GM19238 (cell line): Measurements from ENCODE around the gene NFIB.

Experiments used
- DNase-seq: peaks from one replicate; pipeline ENCODE4 v3.0.0; 2011; ENCODE audit warnings: low spot score; ENCODE audit not compliant: insufficient read length

NFIB gene

DNA sequence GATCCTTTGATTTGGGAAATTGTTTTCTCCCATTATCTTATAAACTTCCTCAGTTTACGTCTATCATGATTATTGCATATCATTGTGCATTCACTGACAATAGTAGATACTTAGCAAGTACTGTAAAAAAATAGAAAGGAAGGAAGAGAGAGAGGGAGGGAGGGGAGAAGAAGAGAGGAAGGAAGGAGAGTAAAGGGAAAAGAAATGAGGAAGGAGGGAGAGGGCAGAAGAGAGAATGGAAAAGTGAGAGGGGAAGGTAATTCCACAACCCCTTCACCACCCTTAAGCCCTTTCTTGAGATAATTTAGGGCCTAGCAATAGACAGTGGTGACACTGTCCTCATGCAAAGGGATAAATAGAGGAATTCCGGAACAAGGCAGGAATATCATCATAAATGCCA is 64.4 kb downstream of the NFIB start:
- no peak for DNase-seq

DNA sequence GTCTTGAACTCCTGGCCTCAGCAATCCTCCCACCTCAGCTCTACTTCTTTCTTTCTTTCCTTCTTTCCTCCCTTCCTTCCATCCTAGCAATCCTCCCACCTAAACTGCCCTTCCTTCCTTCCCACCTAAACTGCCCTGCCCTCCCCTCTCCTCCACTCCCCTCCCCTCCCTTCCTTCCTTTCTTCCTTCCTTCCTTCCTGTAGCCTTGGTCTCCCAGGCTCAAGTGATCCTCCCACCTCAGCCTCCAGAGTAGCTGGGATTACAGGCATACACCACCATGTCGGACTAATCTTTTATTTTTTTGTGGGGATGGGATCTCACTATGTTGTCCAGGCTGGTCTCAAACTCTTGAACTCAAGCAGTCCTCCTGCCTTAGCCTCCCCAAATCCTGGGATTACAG is 65.8 kb downstream of the NFIB start:
- no peak for DNase-seq

DNA sequence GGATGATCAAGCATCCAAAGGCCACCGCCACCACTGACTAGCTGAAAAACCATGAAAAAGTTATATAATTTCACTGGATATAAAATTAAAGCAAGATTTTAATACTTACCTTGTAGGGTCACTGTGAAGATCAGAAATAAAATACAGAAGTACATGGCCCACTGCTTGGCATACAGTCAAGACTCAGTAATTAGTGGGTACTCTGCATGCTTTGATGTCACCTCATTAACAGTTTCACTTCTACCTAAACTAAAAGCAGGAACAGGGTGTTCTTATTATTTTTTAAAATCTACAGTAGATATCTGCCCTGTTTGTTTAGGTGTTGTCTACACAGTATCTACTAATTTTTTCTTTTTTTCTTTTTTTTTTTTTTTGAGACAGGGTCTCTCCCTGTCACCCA is 66.4 kb downstream of the NFIB start:
- DNase-seq: no peak

DNA sequence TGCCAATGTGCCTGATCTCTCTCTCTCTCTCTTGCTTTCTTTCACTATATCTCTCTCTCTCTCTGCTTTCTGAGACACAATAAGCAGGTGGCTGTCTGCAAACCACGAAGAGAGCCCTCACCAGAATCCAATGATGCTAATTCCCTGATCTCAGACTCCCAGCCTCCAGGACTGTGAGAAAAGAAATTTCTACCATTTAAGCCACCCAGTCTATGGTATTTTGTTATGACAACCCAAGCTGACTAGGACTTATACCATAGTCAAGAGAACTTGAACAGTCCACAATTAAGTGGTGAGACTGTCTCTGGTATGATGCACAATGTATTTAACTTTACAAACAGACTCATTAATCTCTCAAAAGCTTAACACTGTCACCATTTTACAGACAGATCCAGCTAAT is 67.0 kb downstream of the NFIB start:
- DNase-seq: no peak

DNA sequence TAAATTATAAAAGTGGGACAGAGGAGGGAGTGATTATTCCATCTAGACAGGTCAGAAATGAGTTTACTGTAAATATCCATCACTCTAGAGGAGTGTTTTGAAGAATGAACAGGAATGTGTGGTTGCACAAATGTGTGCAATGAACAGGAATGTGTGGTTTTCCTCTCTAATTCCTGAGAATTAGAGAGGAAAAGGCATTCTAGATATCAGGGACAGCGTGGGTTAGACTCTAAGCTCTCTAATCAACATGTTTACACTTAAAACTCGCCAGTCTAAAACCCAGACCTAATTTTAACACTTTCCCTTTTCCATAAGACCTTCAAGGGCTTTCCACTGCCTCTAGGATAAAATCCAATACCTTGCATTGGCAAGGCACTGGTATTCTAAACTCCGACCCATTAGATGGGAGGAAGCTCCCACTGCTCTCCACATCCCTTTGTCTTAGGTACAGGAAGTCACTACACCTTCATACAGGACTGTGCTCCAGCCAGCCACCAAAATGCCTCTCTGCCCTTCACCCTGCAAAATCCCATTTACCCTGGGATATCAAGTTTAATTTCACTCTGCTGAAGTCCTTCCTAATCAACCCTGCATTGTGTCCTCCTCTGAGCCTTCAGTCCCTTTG is 67.9 kb downstream of the NFIB start:
- DNase-seq: no peak

DNA sequence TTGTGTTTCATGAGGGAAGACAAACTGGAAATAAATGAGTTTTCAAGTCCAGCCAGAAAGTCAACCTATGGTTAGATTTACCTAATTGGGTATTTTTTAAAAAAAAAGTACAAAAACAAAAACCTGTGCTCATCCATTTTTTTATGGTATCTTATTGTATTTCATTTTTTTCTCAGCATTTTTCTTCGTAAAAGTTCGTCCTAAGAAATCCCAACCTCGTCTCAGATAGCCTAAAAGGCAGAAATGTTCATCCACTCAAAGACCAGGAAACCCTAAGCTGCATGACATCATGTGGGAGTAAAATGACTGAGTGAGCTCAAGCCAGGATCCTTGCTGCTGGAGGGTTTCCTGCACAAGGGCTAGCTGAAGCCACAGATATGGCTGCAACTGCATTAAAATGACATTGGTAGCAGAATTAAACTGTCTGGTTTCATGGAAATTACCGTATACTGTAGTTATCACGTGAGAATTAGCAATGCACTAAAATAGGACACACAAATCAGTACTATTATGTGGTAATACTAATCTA is 70.4 kb downstream of the NFIB start:
- no peak for DNase-seq

DNA sequence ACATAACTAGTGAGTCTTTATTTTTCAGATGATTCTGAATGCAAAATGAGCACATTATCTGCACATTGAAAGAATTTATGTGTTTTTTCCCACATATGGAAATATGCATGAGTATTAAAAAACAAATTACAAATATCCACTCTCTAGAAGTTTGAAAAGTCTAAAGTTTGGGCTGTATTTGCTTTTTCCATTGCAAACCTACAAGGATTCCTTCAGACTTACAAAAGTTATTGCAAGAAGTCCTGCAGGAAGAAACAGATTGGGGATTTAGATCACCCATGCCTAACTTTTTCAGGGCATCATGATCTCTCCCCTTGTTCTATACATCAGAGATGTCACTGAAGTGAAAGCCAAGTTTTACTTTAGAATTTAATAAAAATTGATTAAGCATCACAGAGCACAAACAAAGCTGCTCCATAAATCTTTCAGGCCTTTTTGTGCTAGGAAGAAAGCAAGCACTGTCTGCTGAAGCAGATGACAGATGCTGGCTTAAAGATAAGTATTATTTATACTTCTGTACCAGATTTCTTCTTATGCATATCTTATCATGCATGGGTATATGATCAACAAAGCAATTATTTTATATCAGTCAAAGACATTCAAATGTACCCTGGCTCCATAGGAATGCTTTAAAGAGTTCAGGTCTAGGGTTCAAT is 71.7 kb downstream of the NFIB start:
- DNase-seq: no peak

DNA sequence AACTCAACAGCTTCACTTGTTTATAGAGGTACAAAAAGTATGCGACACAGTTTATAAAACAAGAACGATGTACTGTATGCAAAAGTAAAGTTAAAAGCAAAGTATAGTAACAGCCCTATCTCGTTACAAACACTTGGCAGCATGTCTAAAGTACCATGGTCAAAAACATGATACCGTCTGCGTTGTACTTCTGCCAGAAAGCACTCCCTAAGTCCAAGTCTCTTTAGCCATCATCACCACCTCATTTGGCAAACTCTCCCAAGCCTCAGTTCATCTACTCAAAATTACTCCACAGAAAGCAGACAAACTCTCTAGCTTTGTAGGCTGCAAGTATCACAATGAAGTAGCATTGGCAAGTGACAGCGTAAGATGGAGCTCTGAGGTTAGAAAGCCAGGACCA is 73.4 kb downstream of the NFIB start:
- no peak for DNase-seq

DNA sequence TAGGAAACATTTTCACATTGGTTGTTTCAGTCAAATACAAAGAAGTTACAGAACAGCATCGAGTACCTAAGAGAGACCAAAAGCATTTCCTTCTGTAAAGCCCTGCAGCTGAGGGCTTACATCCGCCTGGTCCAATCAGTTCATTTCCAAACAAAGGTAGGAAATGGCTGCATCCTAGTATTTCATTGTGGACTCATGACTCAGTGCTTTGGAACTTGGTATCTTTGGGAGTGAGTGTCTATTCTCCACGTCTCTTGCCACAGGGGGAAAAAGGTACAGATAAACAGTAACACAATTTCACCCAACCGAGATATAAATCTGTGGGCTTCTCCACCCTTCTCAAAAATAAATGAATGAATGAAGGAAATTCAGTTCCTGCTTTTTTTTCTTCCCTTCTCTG is 75.4 kb downstream of the NFIB start:
- DNase-seq: no peak

DNA sequence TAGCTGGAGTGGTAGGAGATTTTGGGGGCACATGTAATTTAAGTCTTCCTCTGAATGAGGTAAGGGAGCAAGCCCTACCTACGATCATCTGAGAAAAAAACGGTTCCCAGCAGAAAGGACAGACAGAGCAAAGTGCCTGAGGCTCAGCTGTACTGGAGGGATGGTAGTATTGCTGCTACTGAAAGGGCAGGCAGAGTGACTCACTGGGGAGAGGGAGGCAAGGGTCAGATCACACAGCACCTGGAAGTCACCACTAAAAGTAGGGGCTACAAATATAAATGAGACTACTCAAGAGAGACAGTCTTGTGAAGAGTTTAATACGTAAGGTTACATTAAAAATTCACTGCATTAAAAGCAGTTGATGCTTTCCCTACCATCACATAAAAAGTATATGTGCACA is 75.9 kb downstream of the NFIB start:
- DNase-seq: no peak

DNA sequence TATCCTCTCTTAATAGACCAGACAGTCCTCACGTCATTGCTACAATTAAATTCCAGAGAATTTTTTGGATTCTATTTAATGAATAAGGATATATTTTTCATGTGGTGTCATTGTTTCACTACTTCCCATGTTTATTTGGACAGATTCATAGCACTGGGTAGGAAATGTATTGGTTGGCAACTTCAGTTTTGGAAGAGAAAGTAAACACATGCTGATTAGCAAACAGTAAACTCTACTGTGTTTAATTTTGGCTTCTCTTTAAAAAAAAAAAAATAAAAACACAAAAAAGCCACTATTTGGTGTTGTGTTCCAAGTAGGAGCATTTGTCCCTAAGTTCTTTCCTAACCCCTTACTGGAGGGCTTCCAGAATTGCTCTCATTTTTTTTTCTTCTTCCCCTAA is 77.3 kb downstream of the NFIB start:
- no peak for DNase-seq

DNA sequence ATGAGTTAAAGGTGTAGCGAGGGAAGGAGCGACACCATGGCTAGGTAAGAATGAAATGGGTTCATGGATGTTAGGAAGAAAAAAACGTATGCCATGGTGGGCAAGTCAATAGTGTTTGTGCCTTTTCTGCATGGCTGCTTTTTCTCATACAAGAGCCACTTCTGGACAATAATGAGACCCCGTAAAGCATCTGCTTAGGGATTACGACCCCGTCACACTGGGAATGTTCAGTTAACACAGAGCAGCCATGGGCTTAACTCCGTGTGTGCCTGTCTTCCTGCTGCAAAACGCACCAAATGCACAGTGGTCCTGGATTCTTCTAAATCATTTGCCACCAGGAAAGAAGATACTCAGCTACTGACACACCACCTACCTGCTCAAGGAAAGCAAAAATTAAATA is 81.8 kb downstream of the NFIB start:
- DNase-seq: no peak

DNA sequence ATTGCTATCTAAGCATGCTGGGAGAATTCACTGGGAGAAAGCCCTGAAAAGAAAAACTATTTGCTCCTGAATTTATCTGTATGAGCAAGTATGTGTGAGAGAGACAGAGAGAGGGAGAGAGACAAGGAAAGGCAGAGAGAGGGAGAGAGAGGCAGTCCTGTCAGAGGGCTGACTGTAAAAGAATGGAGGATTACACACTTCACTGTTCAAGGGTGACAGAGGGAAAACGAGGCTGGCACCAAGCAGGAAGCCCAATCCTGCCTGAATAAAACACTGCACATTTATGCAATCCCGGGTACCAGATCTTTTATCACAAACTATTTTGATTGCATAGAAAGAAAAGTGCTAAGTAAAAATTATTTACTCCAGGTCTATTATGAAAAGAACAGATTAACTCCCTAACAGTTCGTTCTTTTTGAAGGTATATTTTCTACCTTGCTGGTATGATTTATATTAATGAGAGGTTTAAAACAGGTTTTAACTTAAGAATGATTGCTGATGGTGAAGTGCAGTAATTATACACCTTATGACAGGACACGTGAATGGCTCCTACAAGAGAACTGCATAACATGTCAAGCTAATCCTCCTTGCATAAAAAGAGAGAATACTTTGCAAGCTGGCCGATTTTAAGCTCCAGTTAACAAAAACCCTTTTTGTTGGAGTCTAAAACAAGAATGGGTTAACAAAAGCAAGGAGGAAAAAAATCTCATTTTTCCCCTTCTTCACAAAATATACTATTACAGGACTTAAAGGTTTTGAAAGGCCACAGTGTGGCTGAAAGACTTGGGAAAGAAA is 82.5 kb downstream of the NFIB start:
- DNase-seq: no peak

DNA sequence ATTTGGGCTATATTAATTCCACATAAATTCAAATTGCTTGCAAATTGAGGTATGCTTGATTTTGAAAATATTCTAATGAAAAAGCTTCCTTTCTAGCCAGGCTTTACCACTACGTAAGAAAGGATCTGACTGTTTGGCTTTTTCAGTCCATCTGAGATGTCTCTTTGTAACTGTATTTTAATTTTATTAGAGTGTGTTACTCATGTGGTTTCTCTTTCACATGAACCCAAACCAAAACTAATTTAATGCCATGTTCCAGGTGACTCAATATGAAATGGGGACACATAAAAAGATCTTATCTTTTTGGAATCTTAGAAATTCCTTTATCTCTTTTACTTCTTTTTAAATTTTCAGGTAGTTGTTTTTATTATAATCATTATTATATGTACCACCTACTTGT is 85.3 kb downstream of the NFIB start:
- no peak for DNase-seq

DNA sequence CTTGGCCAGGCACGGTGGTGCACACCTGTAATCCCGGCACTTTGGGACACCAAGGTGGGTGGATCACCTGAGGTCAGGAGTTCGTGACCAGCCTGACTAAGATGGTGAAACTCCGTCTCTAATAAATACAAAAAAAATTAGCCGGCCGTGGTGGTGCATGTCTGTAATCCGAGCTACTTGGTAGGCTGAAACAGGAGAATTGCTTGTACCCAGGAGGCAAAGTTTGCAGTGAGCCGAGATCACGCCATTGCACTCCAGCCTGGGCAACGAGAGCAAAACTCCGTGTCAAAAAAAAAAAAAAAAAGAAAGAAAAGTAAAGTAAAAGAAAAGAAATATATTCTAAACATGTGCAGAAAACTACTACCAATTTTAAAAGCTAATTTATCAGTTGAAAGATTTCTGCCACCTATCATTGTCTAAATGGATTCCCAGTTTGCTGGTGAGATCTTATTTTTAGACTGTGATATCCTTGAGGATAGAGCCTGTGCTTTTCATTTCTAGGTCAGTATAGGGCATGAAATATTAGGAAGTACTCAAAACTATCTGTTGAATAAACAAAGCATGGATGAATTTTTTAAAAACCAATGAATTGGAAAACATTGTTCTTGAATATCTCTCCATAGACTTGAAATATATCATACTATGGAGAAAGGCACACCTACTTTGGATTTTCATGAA is 86.9 kb downstream of the NFIB start:
- no peak for DNase-seq

DNA sequence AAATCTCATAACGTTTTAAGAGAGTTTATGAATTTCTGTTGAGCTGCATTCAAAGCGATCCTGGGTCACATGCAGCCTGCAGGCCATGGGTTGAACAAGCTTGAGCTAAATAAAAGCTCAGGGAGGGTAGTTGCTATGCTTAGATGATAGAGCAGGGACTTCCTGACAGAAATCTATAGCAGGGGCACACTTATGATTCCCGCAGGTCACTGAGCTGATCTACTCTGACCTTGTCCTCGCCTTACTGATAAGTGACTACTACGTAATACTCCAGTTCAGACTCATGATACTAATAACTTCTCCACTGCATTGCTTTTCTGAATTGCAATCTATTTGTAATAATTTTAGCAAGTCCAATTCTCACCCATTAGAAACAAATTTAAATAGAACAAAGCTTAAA is 90.9 kb downstream of the NFIB start:
- DNase-seq: no peak

DNA sequence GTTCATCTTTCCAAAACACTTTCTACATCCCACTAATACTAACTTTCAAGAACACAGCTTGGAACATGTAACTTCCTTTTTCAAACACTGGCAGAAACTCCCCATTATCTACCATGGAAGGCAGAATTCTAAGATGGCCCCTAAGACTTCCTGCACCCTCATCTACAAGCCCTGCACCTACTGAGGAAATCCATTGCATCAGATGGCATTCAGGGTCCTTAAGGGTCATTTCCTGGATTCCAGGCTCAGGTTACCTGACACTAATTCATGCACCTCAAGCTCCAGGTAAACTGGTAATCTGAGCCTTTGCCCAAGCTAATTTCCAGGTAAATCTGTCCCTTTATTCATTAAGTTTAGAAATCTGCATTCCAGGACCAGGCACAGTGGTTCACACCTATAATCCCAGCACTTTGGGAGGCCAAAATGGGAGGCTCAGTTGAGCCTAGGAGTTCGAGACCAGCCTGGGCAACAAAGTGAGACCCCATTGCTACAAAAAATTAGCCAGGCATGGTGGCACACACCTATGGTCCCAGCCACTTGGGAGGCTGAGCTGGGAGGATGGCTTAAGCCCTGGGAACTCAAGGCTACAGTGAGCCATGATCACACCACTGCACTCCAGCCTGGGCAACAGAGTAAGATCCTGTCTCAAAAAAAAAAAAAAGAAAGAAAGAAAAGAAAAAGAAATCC is 91.6 kb downstream of the NFIB start:
- no peak for DNase-seq

DNA sequence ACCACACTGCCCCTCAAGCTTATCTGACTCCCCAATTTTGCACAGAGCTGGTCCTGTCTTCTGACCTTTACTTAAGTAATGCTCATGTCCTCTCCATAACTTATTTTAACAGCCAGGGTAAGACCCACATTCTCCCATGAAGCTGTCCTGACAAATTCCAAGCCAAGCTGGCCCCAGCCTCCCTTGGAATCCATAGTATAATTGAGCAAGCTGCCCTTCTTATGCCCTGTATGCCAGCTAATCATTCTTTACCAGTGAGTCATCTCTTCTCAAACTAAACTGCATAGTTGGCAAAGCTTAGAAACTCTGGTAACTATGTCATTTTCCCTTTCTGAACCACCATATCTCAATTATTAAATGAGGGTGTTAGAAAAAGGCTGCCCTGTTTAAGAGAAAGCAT is 92.4 kb downstream of the NFIB start:
- no peak for DNase-seq

DNA sequence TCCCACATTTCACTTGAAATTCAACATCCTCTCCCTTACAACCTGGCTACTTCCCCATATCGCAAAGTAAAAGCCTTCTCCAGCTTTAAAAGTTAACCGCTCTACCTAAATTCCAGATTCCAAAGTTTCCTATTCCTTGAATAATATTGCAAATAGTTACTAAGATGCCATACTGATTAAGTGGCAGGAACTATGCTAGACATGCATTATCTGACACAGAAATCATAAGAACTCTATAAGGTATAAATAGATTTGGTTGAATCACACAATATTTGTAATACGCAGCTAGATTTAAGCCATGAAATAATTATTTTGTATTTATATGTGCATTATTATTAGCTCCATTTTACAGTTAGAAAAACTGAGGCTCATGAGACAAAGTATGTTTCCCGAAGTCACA is 92.8 kb downstream of the NFIB start:
- no peak for DNase-seq

DNA sequence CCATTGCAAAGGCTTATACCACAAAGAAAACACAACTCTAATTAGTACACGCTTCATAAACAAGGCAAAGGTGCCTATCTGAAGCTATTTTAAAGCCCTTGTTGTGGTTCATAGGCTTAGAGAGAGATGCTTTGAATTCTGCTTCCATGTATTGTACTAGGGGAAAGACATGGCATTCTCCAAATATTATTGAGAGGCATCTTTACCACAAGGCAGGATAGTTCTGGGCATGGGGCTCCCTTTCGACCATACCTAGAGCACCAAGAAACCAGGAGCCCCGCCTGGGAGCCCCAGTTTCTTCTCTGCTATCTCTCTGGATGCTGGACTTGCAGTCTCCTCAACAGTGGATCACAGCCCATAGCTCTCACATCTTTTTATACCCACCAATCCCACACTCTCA is 93.7 kb downstream of the NFIB start:
- DNase-seq: no peak

DNA sequence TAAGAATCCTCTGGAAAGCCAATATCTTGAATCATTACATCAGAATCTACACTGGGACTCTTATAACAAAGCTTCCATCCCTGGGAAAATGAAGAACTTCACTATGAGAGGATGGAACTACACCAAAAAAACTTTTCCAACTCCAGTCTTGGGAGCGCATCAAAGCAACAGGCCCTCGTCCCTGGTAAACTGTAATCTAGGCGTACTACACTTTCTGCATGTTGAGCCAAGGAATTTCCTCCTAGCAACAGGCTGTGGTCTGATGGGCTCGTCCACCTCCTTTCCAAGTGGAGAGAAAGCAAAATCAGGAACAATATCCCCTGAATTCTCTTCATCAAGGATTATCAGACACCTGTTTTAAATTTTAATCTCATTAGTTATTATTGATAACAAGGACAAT is 94.1 kb downstream of the NFIB start:
- no peak for DNase-seq
